HUES64 (cell line): ENCODE results near the gene SUSD6.

ENCODE experiments used
- H3K27ac ChIP-seq: 2 replicates; pipeline ENCODE4 v1.7.0; 2013; ENCODE audit warnings: low read depth, low read length, inconsistent platforms
- H3K27me3 ChIP-seq: 2 replicates; pipeline ENCODE4 v1.6.1; 2013; ENCODE audit warnings: mild to moderate bottlenecking, low read length; ENCODE audit not compliant: insufficient read depth
- H3K36me3 ChIP-seq: 2 replicates; pipeline ENCODE4 v1.6.1; 2013; ENCODE audit warnings: mild to moderate bottlenecking, low read length; ENCODE audit not compliant: insufficient read depth
- H3K4me1 ChIP-seq: 2 replicates; pipeline ENCODE4 v1.6.1; 2013; ENCODE audit warnings: mild to moderate bottlenecking, low read length, moderate library complexity; ENCODE audit not compliant: insufficient read depth
- H3K4me3 ChIP-seq: 2 replicates; pipeline ENCODE4 v1.5.1; 2013; ENCODE audit warnings: mild to moderate bottlenecking, low read length, moderate library complexity
- H3K9ac ChIP-seq: 2 replicates; pipeline ENCODE4 v1.6.1; 2013; ENCODE audit warnings: mild to moderate bottlenecking, low read depth, low read length
- H3K9me3 ChIP-seq: 2 replicates; pipeline ENCODE4 v1.6.1; 2013; ENCODE audit warnings: low read depth, low read length; ENCODE audit not compliant: insufficient read depth
- WGBS: fragments of 150-250, 120-280 bp; methylation state at CpG from one replicate; pipeline ENCODE4 v1.1.7; 2013; ENCODE audit warnings: missing lambda C conversion rate; 5-methylcytosine and 5-hydroxymethylcytosine counted together

SUSD6 gene

GRCh38 chr14:69754487-69754886 is 143.1 kb downstream of the SUSD6 start:
- no peak overlapping the region for H3K9ac ChIP-seq
- no peak overlapping the region for H3K4me3 ChIP-seq
- H3K4me1 ChIP-seq, result no peaks in the 10 kb centered on the region
- no peaks in the 10 kb centered on the region for H3K9me3 ChIP-seq
- no peaks in the 10 kb centered on the region for H3K36me3 ChIP-seq
- 93% methylated on average over 2 of the region's 2 CpGs for WGBS
- H3K27me3 ChIP-seq, result no peaks in the 10 kb centered on the region
- no peak overlapping the region for H3K27ac ChIP-seq

GRCh38 chr14:69755296-69755695 is 143.9 kb downstream of the SUSD6 start:
- H3K27me3 ChIP-seq, result no peaks in the 10 kb centered on the region
- H3K4me1 ChIP-seq, result no peaks in the 10 kb centered on the region
- no peak overlapping the region for H3K27ac ChIP-seq
- H3K9me3 ChIP-seq, result no peaks in the 10 kb centered on the region
- H3K9ac ChIP-seq, result no peak overlapping the region
- no peaks in the 10 kb centered on the region for H3K36me3 ChIP-seq
- no peak overlapping the region for H3K4me3 ChIP-seq

- no peaks in the 10 kb centered on the region for H3K9me3 ChIP-seq
- no peaks in the 10 kb centered on the region for H3K27me3 ChIP-seq
- H3K36me3 ChIP-seq, result no peaks in the 10 kb centered on the region
- no peaks in the 10 kb centered on the region for H3K4me1 ChIP-seq
- no peak overlapping the region for H3K9ac ChIP-seq
- 87% methylated on average over 2 of the region's 2 CpGs for WGBS
- H3K27ac ChIP-seq, result no peak overlapping the region
- H3K4me3 ChIP-seq, result no peak overlapping the region
These were observed 144.4 kb downstream of the SUSD6 start for GRCh38 chr14:69755784-69756183.

- Histone ChIP-seq H3K36me3 (no peaks in the 10 kb centered on the region), H3K9ac (no peak overlapping the region), H3K9me3 (no peaks in the 10 kb centered on the region), H3K27ac (no peak overlapping the region), H3K27me3 (no peaks in the 10 kb centered on the region), H3K4me3 (no peak overlapping the region), H3K4me1 (no peaks in the 10 kb centered on the region)
- 62% methylated on average over 3 of the region's 3 CpGs for WGBS
These were observed 144.9 kb downstream of the SUSD6 start for GRCh38 chr14:69756298-69756697.

GRCh38 chr14:69760810-69761209 is 149.4 kb downstream of the SUSD6 start:
- H3K27me3 ChIP-seq, result peaks cover 2% of the 10 kb centered on the region; the same call in 1 of the 2 replicates
- no peaks in the 10 kb centered on the region for H3K4me1 ChIP-seq
- no peaks in the 10 kb centered on the region for H3K9me3 ChIP-seq
- H3K27ac ChIP-seq, result no peak overlapping the region
- 83% methylated on average over 1 of the region's 1 CpG for WGBS
- H3K4me3 ChIP-seq, result no peak overlapping the region
- no peak overlapping the region for H3K9ac ChIP-seq
- H3K36me3 ChIP-seq, result no peaks in the 10 kb centered on the region

- peaks cover 9% of the 10 kb centered on the region; the same call in 1 of the 2 replicates for H3K4me1 ChIP-seq
- no peak overlapping the region for H3K9ac ChIP-seq
- no peak overlapping the region for H3K27ac ChIP-seq
- H3K9me3 ChIP-seq, result no peaks in the 10 kb centered on the region
- 93% methylated on average over 6 of the region's 6 CpGs for WGBS
- H3K36me3 ChIP-seq, result peaks cover 13% of the 10 kb centered on the region
- H3K4me3 ChIP-seq, result no peak overlapping the region
- peaks cover 2% of the 10 kb centered on the region; the same call in 1 of the 2 replicates for H3K27me3 ChIP-seq
These were observed 152.5 kb downstream of the SUSD6 start for GRCh38 chr14:69763761-69764510.
